HG03097 (cell line): ENCODE measurements around the gene MAPK11.
"Not testable (repeated sequence)": the region's sequence is repeated elsewhere in the genome, so short reads cannot be mapped to it uniquely, and the experiment has no call there.

Source experiments
- ATAC-seq: cut with Tn5 transposase; IDR thresholded peaks from one replicate; pipeline ENCODE4 v1.9.1; 2021; ENCODE audit not compliant: unreplicated experiment, low FRiP score

Gene MAPK11

DNA sequence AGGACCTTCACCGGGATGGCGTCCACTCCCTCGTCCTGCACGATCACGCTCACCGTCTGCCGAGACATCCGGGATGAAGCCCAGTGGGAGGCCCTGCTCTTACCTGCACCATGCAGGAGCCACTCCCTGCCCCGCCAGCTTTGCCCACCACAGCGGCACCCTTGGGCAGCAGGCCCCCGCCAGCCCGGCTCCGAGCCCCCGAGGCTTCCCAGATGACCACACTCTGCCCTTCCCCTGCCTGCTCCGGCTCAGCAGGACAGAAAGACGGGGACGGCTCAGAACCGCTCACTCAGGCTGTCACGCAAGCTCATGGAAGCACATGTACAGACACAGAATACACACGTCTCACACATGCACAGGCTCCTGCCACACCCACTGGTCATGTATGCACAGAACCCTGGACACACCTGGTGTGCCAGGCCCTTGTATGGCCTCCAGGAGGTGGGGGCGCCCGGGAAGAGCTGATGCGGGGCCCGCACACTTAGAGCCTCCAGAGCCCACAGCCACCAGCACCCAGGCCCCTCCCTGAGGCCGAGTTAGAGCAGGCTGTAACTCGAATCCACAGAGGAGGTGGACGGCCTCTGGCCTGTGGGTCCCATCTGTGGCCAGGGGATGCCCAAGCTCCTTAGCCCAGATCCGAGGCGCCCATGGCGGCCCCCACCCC lies 8.9 kb upstream of the MAPK11 start:
- ATAC-seq: no peak

DNA sequence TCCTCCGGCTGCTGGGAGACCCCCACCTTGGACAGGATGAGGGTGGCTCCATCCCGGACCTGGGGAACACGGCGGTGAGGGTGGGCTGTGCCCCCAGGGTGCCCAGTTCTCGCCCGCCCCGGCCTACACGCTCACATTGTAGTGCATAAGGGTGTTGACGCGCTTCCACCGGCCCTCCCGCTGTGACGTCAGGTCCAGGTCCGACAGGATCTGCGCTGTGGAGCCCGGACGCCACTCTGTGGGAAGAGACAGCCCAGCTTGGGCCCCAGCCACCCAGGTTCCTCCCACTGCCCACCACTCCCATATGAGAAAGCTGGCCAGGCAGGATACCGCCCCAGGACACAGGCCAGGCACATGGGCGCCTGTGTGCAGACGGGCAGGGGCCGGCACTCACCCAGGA lies 8.3 kb upstream of the MAPK11 start:
- ATAC-seq: no peak

DNA sequence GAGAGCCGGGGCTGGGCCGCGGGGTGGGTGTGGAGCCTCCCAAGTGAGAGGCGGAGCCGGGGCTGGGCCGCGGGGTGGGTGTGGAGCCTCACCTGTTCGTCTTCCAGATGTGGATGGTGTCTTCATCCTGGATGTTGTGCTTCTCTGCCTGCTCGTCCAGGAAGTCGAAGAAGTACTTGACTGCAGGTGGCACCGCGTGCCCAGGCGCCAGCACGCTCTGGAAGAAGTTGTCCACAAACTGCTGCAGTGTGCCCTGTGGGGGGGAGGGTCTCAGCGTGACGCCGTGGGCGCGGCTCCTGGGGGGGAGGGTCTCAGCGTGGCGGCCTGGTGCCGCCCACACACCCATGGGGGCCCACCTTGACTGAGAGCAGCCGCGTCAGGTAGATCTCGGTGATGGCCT lies 7.6 kb upstream of the MAPK11 start:
- no peak for ATAC-seq

DNA sequence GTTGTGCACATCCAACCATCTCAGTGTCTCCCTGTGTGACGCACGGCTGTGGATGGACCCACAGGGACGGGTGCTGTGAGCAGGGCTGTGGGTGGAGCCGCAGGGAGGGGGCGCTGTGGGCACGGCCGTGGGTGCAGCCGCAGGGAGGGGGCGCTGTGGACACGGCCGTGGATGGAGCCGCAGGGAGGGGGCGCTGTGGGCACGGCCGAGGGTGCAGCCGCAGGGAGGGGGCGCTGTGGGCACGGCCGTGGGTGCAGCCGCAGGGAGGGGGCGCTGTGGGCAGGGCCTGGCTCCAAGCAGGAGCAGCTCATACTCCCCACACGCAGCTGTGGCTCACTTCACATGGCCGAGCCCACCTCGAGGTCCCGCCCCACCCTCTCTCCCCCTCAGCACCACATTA lies 6.0 kb upstream of the MAPK11 start:
- no peak for ATAC-seq

DNA sequence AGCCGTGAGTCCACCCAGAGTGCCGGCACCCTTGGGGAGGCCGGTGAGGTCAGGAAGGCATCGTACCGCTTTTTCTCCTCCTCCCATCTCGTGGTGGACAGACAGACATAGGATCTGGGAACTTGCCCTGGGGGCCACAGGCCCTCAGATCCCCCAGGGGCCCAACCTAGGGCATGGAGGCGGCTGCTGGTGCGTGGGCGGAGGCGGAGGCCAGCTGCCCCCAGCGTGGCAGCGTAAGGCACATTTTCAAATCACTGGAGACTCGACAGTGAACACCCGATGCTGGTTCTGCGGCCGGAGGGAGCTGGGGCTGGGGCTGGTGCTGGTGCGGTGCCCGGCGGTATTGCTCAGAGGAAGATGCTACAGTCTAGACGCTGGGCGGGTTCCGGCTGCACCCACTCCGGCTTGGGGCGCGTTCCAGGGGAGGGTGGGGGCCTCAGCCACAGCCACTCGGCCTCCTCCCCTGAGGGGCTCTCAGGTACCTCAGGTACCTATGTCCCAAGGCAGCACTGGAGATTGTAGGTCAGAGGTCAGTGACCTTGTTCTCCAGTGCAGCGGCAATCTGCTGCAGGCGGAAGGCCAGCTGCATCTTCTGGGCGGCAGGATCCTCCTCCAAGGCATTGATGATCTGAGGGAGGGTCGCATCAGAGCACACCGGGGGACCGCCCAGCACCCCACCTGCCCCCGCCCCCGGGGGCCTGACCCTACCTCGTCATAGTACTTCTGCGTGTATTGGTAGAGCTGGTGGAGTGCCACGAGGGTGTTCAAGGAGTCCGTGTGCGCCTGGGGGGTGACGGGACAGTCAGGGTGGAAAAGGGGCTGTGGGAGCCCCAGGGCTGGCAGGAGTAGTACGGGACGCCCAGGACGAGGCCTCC lies 5.2 kb upstream of the MAPK11 start:
- no peak for ATAC-seq

DNA sequence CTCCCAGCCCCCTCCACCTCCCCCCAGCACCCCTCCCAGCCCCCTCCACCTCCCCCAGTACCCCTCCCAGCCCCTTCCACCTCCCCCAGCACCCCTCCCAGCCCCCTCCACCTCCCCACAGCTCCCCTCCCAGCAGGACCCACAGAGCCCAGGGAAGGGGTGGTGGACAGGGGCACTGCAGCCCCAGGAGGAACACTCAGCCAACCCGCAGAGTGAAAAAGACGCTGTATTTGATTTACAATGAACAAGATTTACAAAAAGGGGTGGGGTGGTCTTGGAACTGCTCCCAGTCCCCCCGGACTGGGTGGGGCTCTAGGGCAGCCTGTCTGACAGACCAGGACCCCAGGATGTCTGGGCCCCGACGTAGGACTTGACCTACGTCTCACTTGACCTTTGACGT lies 4.6 kb upstream of the MAPK11 start:
- ATAC-seq: no peak

DNA sequence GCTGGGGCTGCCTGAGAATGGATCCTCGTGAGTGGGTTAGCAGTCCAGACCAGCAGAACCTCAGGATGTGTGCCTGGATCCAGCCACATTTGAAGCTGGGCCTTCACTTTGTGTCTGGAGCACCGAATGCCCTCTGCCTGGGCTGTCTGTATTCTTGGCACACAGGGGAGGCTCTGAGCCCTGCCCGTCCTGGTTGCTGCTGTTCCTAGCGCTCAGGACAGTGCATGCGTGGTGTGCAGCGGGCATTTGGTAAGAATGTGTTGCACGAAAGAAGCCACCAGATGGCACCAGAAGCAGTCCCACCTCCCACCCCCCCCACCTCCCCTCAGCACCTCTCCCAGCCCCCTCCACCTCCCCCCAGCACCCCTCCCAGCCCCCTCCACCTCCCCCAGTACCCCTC lies 4.1 kb upstream of the MAPK11 start:
- ATAC-seq: no peak

DNA sequence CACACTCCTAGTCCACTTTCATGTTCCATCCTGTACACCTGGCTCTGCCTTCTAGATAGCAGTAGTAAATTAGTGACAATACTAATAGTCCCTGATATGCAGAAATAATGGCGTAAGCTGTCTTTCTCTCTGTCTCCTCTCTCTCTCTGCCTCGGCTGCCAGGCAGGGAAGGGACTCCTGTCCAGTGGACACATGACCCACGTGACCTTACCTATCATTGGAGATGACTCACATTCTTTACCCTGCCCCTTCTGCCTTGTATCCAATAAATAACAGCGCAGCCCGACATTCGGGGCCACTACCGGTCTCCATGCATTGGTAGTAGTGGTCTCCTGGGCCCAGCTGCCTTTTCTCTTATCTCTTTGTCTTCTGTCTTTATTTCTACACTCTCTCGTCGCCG lies 3.6 kb upstream of the MAPK11 start:
- ATAC-seq: not testable (repeated sequence)

DNA sequence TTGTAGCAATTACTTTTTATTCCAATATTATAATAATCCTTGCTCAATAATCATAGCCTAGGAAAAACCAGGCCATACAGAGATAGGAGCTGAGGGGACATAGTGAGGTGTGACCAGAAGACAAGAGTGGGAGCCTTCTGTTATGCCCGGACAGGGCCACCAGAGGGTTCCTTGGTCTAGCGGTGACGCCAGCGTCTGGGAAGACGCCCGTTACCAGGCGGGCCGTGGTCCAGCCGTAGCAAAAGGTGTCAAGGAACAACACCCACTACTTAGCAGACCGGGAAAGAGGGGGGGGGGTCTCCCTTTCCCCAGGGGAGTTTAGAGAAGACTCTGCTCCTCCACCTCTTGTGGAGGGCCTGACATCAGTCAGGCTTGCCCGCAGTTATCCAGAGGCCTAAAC lies 3.2 kb upstream of the MAPK11 start:
- not testable (repeated sequence) for ATAC-seq

DNA sequence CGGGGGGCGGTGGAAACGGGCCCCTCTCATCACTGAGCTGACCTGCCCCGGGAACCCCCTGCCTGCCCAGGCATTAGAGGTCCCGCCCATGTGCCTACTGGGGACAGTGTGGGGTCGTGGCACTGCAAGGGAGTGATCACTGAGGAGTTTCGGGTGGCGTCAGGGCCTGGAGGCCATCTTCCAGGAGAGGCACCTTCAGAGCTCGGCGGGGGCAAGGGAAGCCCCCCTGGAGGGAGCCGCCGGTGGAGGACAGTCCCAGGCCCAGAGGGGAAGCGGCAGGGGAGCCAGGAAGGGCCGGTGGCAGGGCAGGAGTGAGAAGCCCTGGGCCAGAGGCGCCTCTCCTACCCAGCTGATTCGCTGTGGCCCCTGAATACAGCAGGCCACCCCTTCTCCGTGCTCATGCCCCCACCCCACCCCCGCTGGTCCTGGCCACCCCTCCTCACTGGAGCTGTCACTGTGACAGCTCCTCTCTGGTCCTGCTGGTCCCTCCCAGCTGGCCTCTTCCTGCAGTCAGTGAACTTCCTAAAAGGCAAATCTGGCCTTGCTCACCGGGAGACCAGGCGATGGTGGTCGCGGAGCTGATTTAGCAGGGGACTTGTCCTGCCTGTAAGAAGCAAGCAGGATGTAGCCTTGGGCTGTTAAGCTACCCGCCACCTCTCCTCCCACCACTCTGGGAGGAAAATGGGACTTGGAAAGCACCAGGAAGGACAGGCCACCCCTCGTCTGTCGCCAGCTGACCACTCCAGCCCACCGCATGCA lies 2.0 kb upstream of the MAPK11 start:
- ATAC-seq: no peak

DNA sequence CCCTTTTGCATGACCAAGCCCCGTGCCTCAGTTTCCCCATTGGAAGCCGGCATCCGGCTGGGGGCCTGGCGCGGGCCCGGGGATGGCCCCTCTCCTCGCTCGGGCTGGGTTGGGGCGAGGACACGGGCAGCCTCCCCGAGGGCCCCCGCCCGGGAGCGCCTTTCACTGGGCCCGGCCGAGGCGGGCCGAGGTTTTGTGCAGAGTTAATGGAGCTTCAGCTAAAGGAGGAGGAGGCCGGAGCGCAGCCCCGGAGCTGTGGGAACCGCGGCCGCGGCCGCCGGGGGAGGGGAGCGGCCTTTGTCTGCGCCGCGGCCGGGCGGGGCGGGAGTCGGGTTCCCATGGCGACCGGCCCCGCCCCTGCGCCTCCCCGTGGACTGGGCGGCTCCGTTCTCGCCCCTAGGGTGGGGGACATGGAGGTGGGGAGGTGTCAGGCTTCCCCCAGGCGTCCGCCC lies 1.4 kb upstream of the MAPK11 start:
- ATAC-seq: no peak

DNA sequence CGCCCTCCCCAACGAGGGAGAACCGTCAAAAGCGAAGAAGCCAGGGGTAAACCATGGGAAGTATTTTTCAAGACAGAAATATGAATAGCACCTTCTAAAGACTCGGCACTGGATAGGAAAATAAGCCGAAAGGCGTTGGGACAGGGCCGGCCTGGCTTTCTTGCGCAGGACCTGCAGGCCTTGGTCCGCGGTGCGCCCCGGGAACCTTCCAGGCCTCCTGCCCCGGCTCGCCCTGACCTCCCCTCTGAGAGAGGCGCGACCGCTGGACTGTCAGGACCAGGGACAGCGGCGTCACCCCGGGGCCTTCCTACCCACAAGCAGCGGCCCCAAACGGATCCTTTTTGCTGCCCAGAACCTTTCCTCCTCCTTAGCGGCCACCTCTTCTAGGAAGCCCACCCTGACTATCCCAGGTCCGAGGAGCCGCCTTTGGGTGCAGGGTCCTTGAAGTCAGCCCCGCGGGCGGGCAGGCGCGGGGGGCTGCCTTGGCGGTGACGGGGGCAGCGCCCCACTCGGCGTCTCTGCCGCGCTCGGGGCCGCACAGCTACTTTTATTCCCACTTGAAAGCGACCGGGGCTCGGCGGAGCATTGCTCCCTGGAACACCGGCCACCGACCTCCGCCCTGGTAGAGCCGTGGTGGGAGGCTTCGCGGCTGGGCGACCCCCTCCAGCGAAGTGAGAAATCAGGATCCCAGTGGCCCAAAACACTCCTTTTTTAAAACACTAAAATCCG lies 650 bp upstream of the MAPK11 start:
- no peak for ATAC-seq

DNA sequence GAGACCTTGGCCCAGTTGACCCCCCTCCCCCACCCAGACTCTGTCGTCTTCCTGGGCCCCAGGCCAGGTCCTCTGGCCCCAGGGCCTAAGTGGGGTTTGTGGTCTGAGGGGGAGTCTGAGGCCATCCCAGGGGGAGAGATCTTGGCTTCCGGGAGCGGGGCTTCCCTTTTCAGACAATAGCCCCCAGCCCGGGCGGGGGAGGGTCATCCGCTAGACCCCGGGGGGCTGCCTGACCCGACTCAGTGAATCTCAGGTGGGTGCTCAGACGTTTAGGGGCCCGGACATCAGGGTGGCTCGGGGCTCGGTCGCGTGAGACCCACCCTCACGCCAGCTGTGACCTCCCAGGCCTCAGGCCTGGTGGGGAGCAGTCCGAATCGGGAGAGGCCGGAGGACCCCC lies 609 bp downstream of the MAPK11 start:
- ATAC-seq: no peak

DNA sequence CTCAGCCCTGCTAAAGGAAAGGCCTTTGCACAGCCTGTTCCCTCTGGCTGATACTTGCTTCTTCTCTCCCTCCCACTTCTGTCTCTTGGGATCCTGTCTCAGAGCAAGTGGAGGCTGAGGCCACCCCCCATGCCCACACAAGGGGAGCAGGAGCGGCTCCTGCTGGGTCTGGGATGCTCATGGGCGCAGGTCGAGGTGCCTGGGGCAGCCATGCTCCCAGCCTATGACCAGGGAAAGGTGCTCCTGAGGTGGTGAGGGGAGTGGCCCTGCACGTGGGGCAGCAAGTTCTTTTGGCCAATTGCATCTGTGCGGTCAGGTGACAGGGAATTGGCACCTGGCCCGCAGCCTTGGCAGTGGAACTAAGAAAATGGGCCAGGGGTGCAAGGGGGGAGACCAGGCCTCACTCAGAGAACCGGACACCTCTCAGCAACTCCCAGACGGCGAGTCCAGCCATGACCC lies 1.5 kb downstream of the MAPK11 start:
- no peak for ATAC-seq

DNA sequence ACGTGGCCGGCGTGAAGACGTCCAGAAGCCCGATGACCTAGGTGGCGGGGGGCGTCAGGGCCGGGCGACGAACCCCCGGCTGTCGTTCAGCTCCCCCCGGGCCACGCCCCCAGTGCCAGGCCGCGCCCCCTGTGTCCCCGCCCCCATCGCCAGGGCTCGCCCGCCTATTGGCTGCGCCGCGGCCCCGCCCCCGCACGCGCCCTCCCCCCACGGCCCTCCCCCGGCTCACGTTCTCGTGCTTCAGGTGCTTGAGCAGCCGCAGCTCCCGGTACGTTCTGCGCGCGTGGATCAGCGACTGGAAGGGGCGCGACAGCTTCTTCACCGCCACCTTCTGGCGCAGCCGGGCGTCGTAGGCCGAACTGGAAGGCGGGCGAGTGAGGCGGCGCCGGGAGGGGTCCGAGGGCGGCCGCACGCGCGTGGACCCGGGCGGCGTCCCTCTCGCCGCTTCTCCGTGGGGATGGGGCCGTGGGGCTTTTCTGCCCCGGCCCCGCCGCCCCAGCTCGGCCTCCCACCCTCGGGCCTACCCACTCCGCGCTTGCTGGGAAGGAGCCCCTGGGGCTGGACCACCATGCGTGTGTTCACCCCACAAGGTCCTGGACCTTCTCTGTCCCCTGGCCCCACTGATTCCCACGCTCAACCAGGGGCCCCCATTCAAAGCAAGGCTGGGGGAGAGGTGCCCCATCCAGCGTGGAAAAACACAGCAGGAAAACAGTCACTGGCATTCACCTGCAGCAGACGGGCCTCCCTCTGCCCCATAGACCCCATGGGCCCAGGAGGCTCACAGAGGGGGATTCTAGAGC lies 2.4 kb downstream of the MAPK11 start:
- no peak for ATAC-seq

DNA sequence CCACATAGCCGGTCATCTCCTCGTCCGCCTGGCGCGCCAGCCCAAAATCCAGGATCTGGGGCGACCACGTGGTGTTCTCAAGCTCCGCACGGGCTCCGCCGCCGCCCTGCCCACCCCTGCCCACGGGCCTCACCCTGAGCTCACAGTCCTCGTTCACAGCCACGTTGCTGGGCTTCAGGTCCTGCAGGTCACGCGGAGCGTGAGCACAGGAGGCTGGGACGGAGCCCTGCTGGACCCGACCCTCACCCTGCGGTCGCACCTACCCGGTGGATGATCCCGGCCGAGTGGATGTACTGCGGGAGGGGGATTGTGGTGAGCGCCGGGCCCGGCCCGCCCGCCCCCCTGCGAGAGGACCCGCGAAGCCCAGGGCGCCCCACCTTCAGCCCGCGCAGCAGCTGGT lies 3.2 kb downstream of the MAPK11 start:
- ATAC-seq: no peak

DNA sequence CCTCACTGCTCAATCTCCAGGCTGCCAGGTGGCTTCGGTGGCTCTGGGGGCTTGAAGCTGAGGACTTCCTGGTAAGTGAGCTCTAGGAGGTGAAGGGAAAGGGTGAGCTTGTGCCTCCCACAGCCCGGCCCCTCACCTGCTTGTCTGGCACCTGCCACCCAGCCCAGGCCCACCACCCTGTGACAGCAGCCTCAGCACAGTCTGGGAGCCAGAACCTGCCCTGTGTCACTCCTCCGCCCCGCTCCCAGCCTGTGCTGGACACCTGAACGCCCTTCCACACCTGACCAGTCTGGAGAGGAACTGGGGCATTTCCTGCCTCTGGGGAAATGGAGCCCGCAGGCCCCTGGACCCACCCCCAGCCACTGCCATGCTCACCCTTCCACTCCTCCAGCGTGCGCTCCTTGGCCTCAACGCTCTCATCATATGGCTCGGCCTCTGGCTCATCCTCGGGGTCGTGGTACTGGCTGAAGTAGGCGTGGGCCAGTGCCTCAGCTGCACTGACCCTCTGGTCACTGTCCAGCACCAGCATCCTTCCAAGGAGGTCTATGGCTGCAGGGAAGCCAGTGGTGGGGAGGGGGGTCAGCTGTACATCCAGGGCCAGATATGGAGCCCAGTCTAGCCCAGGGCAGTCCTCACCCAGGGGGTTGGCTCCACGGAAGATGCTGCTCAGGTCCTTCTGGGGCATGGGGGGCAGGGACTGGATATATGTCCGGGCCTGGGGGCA lies 5.1 kb downstream of the MAPK11 start:
- no peak for ATAC-seq

DNA sequence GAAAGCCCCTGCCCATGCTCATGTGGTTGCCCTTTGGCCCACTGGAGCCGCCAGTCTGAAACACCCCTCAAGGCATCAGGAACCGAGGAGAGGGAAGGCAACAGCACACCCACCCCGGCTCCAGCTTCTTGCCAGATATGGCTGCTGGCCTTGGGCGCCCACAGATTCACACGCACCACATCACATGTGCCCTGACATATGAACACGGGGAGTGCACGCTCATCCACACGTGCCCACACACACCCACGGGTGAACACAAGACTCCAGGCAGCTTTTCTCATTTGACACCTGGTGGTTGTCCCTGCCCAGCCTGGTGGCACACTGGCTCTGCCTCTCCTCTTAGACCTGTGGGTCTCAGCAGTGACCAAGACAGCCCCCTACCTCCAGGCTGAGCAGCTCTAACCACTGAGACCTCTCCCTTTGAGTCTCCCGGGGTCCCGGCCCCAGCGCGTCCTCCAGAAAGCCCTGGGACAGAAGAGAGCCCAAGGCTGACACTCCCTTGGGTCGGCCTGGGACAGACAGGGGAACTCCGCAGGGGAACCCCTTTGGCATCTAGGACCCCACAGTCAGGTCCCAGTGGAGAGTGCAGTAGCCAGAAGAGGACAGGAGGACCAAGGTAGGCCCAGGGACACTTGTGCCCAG lies 6.0 kb downstream of the MAPK11 start:
- no peak for ATAC-seq
